ENCODE results near the gene CACNA1D.

The CACNA1D gene

DNA sequence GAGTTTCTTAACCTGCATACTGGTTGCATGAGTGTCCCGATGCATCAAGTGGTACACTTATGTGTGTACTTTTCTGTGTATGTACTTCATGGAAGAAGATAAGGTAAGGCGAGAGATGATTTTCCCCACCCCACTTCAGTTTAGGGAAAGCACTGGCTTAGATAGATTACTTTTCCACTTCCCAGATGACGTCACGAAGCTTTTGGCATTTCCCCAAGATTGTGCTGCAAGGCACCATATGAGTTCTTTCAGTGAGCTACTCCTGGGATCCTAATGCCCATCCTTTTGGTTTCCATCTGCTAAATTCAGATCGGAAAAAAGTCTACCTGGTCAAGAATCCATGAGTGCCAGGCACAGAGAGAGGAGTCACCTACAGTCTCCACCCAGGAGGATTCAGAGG is 356.5 kb downstream of the CACNA1D start:
- no peak for DNase-seq (ENCODE audit: low read depth)

DNA sequence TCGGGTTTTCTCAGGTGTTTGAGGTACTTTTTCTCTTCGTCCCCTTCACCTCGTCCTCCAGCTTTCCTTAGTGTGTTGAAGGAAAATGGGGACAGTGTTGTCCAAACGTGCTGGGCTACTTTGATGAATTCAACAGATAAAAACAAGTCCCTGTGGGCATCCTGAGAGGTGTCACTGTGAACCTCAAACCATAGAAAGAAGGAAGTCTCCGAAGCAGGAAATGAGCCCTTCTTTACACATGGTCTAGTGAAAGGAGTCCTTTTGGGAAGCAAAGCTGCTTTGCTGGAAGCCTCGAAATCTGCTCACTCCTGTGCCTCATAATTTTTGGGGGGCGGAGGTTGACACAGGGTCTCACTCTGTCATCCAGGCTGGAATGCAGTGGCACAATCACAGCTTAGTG is 362.6 kb downstream of the CACNA1D start:
- no peak for DNase-seq (ENCODE audit: low read depth)

DNA sequence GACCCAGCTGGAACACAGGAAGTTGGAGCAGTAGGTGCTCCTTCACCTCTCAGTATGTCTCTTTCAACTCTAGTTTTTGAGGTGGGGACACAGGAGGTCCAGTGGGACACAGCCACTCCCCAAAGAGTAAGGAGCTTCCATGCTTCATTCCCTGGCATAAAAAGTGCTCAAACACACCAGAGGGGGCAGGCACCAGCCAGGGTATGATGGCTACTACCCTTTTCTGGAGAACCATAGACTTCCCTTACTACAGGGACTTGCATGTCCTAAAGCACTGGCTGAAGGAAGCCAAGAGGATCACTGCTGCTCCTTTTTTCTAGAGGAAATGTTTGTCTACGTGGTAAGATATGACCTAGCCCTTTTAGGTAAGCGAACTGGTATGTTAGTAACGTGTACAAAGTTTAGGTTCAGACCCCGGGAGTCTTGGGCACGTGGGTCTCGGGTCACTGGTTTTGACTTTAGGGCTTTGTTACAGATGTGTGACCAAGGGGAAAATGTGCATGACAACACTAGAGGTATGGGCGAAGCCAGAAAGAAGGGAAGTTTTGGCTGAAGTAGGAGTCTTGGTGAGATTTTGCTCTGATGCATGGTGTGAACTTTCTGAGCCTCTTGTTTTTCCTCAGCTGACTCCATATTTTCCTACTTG is 363.8 kb downstream of the CACNA1D start:
- DNase-seq (ENCODE audit: low read depth) = no peak

DNA sequence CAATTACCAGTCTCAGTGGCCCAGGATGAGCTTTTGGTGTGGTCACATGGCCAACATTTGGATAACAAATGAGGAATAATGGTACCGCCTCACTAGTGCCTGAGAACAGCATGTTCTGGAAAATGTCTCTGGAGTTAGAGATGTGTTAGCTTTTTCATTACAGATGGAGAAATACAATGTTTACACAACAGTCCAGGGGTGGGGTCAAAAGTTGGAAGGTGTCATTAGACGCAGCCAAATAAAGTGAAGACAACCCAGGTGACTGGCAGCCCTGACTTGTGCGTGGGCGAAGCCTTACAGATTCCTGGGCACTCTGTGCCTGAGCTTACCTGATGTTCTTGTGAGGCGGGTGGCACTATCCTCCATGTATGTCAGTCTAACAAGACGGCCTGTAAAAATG is 364.8 kb downstream of the CACNA1D start:
- no peak for DNase-seq (ENCODE audit: low read depth)

DNA sequence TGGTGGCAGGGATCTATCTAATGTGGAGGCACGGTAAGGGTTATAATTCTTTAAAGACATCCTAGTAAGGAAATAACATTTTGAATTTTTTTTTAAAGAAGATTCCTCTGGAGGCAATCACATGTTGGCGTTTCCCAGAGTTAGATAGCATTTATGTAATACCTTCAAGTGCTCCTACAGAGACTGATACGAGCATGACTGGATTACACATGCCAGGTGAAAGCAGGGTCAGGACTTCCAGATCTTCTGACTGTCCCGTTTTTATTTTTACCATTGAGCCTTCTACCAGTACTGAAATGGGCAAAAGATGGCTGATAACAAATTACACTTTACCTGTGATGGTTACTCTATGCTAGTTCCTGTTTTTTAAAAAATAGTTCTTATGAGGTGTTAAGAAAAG is 365.8 kb downstream of the CACNA1D start:
- DNase-seq (ENCODE audit: low read depth) = no peak

DNA sequence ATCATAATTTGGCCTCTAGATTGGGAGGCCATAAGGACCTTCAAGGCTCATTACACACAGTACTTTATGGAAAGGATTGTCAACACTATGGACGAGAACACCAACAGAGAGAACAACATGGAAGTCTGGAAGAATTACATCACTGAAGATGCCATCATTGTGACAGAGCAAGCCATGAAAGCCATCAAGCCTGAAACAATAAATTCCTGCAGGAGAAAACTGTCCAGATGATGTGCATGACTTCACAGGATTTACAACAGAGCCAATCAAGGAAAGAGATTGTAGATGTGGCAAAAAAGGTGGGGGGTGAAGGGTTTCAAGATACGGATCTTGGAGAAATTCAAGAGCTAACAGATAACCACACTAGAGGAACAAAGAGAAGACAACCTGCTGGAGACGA is 367.8 kb downstream of the CACNA1D start:
- no peak for DNase-seq (ENCODE audit: low read depth)

DNA sequence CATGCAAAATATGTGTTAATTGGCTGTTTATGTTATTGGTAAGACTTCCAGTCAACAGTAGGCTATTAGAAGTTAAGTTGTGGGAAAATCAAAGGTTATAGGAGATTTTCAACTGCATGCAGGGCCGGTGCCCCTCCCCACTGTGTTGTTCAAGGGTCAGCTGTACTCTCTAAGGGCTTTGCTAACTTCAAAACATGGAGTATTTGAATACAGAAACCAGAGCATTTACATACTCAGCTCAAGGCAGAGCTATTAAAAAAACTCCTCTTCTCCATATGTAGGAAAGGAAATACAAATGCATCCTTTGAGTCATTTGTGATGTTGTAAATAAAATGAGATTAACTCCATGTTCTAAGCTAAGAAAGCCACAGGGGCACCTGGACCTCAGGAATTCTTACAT is 368.7 kb downstream of the CACNA1D start:
- no peak for DNase-seq (ENCODE audit: low read depth)

All from activated T-cell treated with anti-CD3 and anti-CD28 coated beads for 48 hours (primary cell).